22Rv1 (cell line): ENCODE results near the gene PCOLCE2.

Experiments used
- CTCF ChIP-seq: fragments of 450-650 bp; IDR thresholded peaks from 2 replicates; pipeline ENCODE4 v1.5.1; 2017; ENCODE audit warnings: mild to moderate bottlenecking
- ZFX ChIP-seq: fragments of 450-650 bp; IDR thresholded peaks from 2 replicates; pipeline ENCODE4 v1.6.1; 2017; ENCODE audit warnings: antibody characterized with exemption, borderline replicate concordance

GRCh38 chr3:142923694-142924093 is 34.8 kb upstream of the PCOLCE2 start:
- TF ChIP-seq CTCF, result no peak
- no peak for TF ChIP-seq ZFX
